ENCODE data around the gene ZNF280D.

GRCh38 chr15:56719021-56719612 lies 14.2 kb downstream of the ZNF280D start:
- TF ChIP-seq CTCF (conservative IDR thresholded peaks at IDR 0.05 in 1 of 2, IDR thresholded peaks at IDR 0.05 in 1 of 2; ENCODE audit: low read depth in 1 of 2, low read length in 2 of 2) = no peak
- no peak for TF ChIP-seq EZH2 (IDR thresholded peaks at IDR 0.05; ENCODE audit: low read length, missing control alignments)
